ENCODE results near the gene CCIN. TPM values are rescaled to one million over a fixed set of nuclear protein-coding genes. Genes with fewer than 3 reads are reported as not detected.

CCIN gene
- total and polyA plus RNA-seq, 2 of the 4 experiments (the other 2 are of a cell fraction) = 0.80 to 1.1 TPM

DNA sequence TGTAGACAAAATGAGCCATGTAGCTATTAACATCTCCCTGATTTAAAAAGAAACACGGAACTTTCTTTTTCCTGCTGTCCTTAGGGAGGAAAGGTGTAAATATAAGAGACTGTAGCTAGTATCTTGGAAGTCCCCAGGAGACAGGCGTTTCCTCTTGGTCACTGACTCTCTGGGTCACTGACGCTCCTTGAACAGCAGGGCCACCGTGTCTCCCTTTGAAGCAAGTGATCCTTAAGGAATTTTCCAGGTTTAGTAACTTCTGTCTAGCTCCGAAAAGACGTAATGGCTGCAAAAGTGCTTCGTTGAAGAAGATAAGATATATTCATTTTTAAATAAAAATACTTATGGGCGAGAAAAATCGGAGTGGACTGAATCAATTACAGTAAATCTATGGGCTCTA, 20.8 kb downstream of the CCIN start:
- peak overlapping the region; percentile 96 for H2BK5ac ChIP-seq (ENCODE audit: low read depth, low read length, poor library complexity, severe bottlenecking)
- peak overlapping the region; percentile 45; the same call in 1 of the 3 replicates for H2BK15ac ChIP-seq (ENCODE audit: low read depth, low read length)
- peak overlapping the region; percentile 77 for H3K23ac ChIP-seq (ENCODE audit: low read depth, low read length)
- peak overlapping the region; percentile 85; the same call in 1 of the 2 replicates for H2BK20ac ChIP-seq (ENCODE audit: low read depth, low read length)
- H3K36me3 ChIP-seq (ENCODE audit: control insufficient read depth, insufficient read depth, low read length) = peaks cover 2% of the 10 kb centered on the region; the same call in 1 of the 2 replicates
- no peaks in the 10 kb centered on the region for H3K27me3 ChIP-seq (ENCODE audit: control insufficient read depth, insufficient read depth, low read length)
- H4K5ac ChIP-seq (ENCODE audit: low read depth, low read length) = peak overlapping the region; percentile 95
- no peaks in the 10 kb centered on the region for H3K9me3 ChIP-seq (ENCODE audit: control insufficient read depth, insufficient read depth, low read length)
- BruUV-seq (replicated peaks) = no TSS peak
- peak overlapping the region; percentile 65 to 99 for H4K8ac ChIP-seq (ENCODE audit: low read depth in 2 of 2, low read length in 2 of 2)
- H3K4me3 ChIP-seq (ENCODE audit: insufficient read depth, low read depth, low read length) = peak overlapping the region; percentile 35
- peak overlapping the region; percentile 83 for H3K4ac ChIP-seq (ENCODE audit: low read depth, low read length)
- peak overlapping the region; percentile 68 for H2AK9ac ChIP-seq (replicated peaks; ENCODE audit: low read depth, low read length, poor library complexity)
- H3K14ac ChIP-seq (replicated peaks; ENCODE audit: low read depth, low read length) = peak overlapping the region; percentile 99
- POLR2A ChIA-PET (ENCODE audit: unreplicated experiment) = interaction anchor here (0.5 to 0.9 kb wide), 2 partner anchors 17 to 149 kb away, joined by 3 to 7 read pairs; no protein-coding TSS in a partner anchor
- intact Hi-C loops (cut with micrococcal nuclease) (loop anchor here (2.0 to 5.0 kb wide), 3 partner anchors 53 to 137 kb away; partner anchors contain the start of gene GLIPR2), dilution Hi-C loops (cut with HindIII; ENCODE audit: low sequenced_read_pairs, unreplicated experiment) (no loop called here), in situ Hi-C loops (cut with MboI; ENCODE audit: low sequenced_read_pairs) (no loop called here)
- H3K4me1 ChIP-seq (ENCODE audit: control insufficient read depth, insufficient read depth, low read length) = peaks cover 15% of the 10 kb centered on the region
- H3K9me1 ChIP-seq (ENCODE audit: insufficient read depth, low read length) = peaks cover 21% of the 10 kb centered on the region
- peak overlapping the region; percentile 85 for H2AK5ac ChIP-seq (ENCODE audit: low read depth, low read length)
- H2BK120ac ChIP-seq (ENCODE audit: low read depth, low read length) = peak overlapping the region; percentile 81
- no peak for ATAC-seq (ENCODE audit: low read depth)
- TF ChIP-seq, protein P1, sequence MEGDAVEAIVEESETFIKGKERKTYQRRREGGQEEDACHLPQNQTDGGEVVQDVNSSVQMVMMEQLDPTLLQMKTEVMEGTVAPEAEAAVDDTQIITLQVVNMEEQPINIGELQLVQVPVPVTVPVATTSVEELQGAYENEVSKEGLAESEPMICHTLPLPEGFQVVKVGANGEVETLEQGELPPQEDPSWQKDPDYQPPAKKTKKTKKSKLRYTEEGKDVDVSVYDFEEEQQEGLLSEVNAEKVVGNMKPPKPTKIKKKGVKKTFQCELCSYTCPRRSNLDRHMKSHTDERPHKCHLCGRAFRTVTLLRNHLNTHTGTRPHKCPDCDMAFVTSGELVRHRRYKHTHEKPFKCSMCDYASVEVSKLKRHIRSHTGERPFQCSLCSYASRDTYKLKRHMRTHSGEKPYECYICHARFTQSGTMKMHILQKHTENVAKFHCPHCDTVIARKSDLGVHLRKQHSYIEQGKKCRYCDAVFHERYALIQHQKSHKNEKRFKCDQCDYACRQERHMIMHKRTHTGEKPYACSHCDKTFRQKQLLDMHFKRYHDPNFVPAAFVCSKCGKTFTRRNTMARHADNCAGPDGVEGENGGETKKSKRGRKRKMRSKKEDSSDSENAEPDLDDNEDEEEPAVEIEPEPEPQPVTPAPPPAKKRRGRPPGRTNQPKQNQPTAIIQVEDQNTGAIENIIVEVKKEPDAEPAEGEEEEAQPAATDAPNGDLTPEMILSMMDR (conservative IDR thresholded peaks at IDR 0.05; ENCODE audit: low read depth, low read length) = no peak
- no peak for TF ChIP-seq NFE2L2 (IDR thresholded peaks at IDR 0.05; ENCODE audit: low read depth, low read length)
- WGBS, 2 experiments (ENCODE audit: extremely low coverage in 2 of 2, insufficient read length in 1 of 2) = no CpG with 5 or more reads among the region's 9 CpGs
- peak overlapping the region; percentile 88 for H4K91ac ChIP-seq (ENCODE audit: insufficient read depth, low read depth, low read length)
- H3K27ac ChIP-seq (ENCODE audit: insufficient read depth, low read length) = peak overlapping the region; percentile 84
- CTCF ChIA-PET = interaction anchor here (0.6 to 2.1 kb wide), 7 partner anchors 11 to 50 kb away, joined by 3 to 6 read pairs (median 3); no protein-coding TSS in a partner anchor
- peak overlapping the region; percentile 84; the same call in 1 of the 2 replicates for H3K56ac ChIP-seq (ENCODE audit: extremely low read depth, insufficient read depth, low read length)
- H3K9ac ChIP-seq (ENCODE audit: low read depth, low read length) = peak overlapping the region; percentile 92
- H4K20me1 ChIP-seq (ENCODE audit: insufficient read depth, low read length) = peaks cover 39% of the 10 kb centered on the region
- peaks cover 3 to 48% of the 10 kb centered on the region in 2 experiments; a peak in 2 of 4 replicates for H3K79me1 ChIP-seq (ENCODE audit: low read depth in 1 of 2, low read length in 2 of 2)
- DNase-seq = no peak
- peak overlapping the region; percentile 65; the same call in 1 of the 2 replicates for H3K18ac ChIP-seq (ENCODE audit: low read depth, low read length)
- peak overlapping the region; percentile 72 for H2AFZ ChIP-seq (replicated peaks; ENCODE audit: low read length, poor library complexity)
- peak overlapping the region; percentile 94 for H3K4me2 ChIP-seq (ENCODE audit: low read depth, low read length)
